ENCODE results near the gene DDR2.
A peak's percentile ranks its signal among the peaks of the same experiment; 100 is the strongest.
"Not testable (repeated sequence)": the region's sequence is repeated elsewhere in the genome, so short reads cannot be mapped to it uniquely, and the experiment has no call there.

DDR2 gene

GRCh38 chr1:162720996-162721395 lies 88.7 kb downstream of the DDR2 start:
- no peak overlapping the region for H3K27ac ChIP-seq
- no peak overlapping the region for H3K4me3 ChIP-seq (ENCODE audit: low read depth, low read length)
- H3K36me3 ChIP-seq (replicated peaks), result peaks cover 3% of the 10 kb centered on the region
- no peak for TF ChIP-seq CTCF (IDR thresholded peaks at IDR 0.05; ENCODE audit: low read depth, low read length, missing control alignments)
- peak; percentile 43 for DNase-seq
- no peaks in the 10 kb centered on the region for H3K27me3 ChIP-seq (replicated peaks)
- in situ Hi-C loops (cut with HindIII; ENCODE audit: low pct_ligation_motif_present, low sequenced_read_pairs), result no loop called here

GRCh38 chr1:162721471-162721870 lies 89.2 kb downstream of the DDR2 start:
- H3K27ac ChIP-seq, result no peak overlapping the region
- no peaks in the 10 kb centered on the region for H3K27me3 ChIP-seq (replicated peaks)
- TF ChIP-seq CTCF (IDR thresholded peaks at IDR 0.05; ENCODE audit: low read depth, low read length, missing control alignments), result no peak
- H3K4me3 ChIP-seq (ENCODE audit: low read depth, low read length), result no peak overlapping the region
- no peak for DNase-seq
- in situ Hi-C loops (cut with HindIII; ENCODE audit: low pct_ligation_motif_present, low sequenced_read_pairs), result no loop called here
- peaks cover 3% of the 10 kb centered on the region for H3K36me3 ChIP-seq (replicated peaks)

- H3K36me3 ChIP-seq (replicated peaks), result peaks cover 3% of the 10 kb centered on the region
- DNase-seq, result no peak
- H3K4me3 ChIP-seq (ENCODE audit: low read depth, low read length), result no peak overlapping the region
- TF ChIP-seq CTCF (IDR thresholded peaks at IDR 0.05; ENCODE audit: low read depth, low read length, missing control alignments), result no peak
- H3K27ac ChIP-seq, result no peak overlapping the region
- in situ Hi-C loops (cut with HindIII; ENCODE audit: low pct_ligation_motif_present, low sequenced_read_pairs), result no loop called here
- no peaks in the 10 kb centered on the region for H3K27me3 ChIP-seq (replicated peaks)
Observed at GRCh38 chr1:162722036-162722435, 89.8 kb downstream of the DDR2 start.

- Histone ChIP-seq H3K27me3 (replicated peaks) (no peaks in the 10 kb centered on the region), H3K4me3 (ENCODE audit: low read depth, low read length) (no peak overlapping the region), H3K36me3 (replicated peaks) (peaks cover 2% of the 10 kb centered on the region), H3K27ac (no peak overlapping the region)
- in situ Hi-C loops (cut with HindIII; ENCODE audit: low pct_ligation_motif_present, low sequenced_read_pairs), result no loop called here
- DNase-seq, result no peak
- TF ChIP-seq CTCF (IDR thresholded peaks at IDR 0.05; ENCODE audit: low read depth, low read length, missing control alignments), result no peak
Observed at GRCh38 chr1:162724583-162725120, 92.4 kb downstream of the DDR2 start.

- DNase-seq, result no peak
- in situ Hi-C loops (cut with HindIII; ENCODE audit: low pct_ligation_motif_present, low sequenced_read_pairs), result no loop called here
- Histone ChIP-seq H3K36me3 (replicated peaks) (no peaks in the 10 kb centered on the region), H3K27me3 (replicated peaks) (no peaks in the 10 kb centered on the region), H3K4me3 (ENCODE audit: low read depth, low read length) (no peak overlapping the region), H3K27ac (no peak overlapping the region)
- TF ChIP-seq CTCF (IDR thresholded peaks at IDR 0.05; ENCODE audit: low read depth, low read length, missing control alignments), result no peak
Observed at GRCh38 chr1:162725301-162725837, 93.1 kb downstream of the DDR2 start.

- TF ChIP-seq CTCF (IDR thresholded peaks at IDR 0.05; ENCODE audit: low read depth, low read length, missing control alignments), result no peak
- in situ Hi-C loops (cut with HindIII; ENCODE audit: low pct_ligation_motif_present, low sequenced_read_pairs), result no loop called here
- H3K27me3 ChIP-seq (replicated peaks), result no peaks in the 10 kb centered on the region
- H3K4me3 ChIP-seq (ENCODE audit: low read depth, low read length), result no peak overlapping the region
- H3K36me3 ChIP-seq (replicated peaks), result no peaks in the 10 kb centered on the region
- no peak for DNase-seq
- H3K27ac ChIP-seq, result no peak overlapping the region
Observed at GRCh38 chr1:162726555-162726954, 94.3 kb downstream of the DDR2 start.

GRCh38 chr1:162727493-162727892 lies 95.2 kb downstream of the DDR2 start:
- DNase-seq; H3K27me3 ChIP-seq (replicated peaks); H3K36me3 ChIP-seq (replicated peaks); H3K27ac ChIP-seq; H3K4me3 ChIP-seq (ENCODE audit: low read depth, low read length); in situ Hi-C loops (cut with HindIII; ENCODE audit: low pct_ligation_motif_present, low sequenced_read_pairs): not testable (repeated sequence)
